PFSK-1 (cell line): ENCODE measurements around the gene SLC25A39.

Experiments
- FOXP2 ChIP-seq: optimal IDR thresholded peaks from 2 replicates; pipeline ENCODE3; 2011; ENCODE audit warnings: borderline replicate concordance, control low read depth, inconsistent platforms; ENCODE audit not compliant: insufficient read depth; ENCODE audit errors: extremely low read length, extremely low read depth
- POLR2AphosphoS5 ChIP-seq: IDR thresholded peaks from 2 replicates; pipeline ENCODE4 v1.6.1; 2012; ENCODE audit warnings: low read depth, mild to moderate bottlenecking, control low read depth, low read length, moderate library complexity
- SIN3A ChIP-seq: IDR thresholded peaks from 2 replicates; pipeline ENCODE4 v1.6.1; 2012; ENCODE audit warnings: mild to moderate bottlenecking, low read length, moderate library complexity, borderline replicate concordance; ENCODE audit not compliant: insufficient read depth
- TAF1 ChIP-seq: IDR thresholded peaks from 2 replicates; pipeline ENCODE4 v1.6.1; 2012; ENCODE audit warnings: low read length, control low read depth, borderline replicate concordance; ENCODE audit not compliant: insufficient read depth

GRCh38 chr17:44331249-44331760 is 6.7 kb upstream of the SLC25A39 start:
- TF ChIP-seq SIN3A (no peak), TAF1 (no peak), POLR2AphosphoS5 (no peak), FOXP2 (no peak)
